22Rv1 (cell line): ENCODE data around the gene WIPF2.

ENCODE experiments used
- ZFX ChIP-seq: fragments of 450-650 bp; IDR thresholded peaks from 2 replicates; pipeline ENCODE4 v1.6.1; 2017; ENCODE audit warnings: antibody characterized with exemption, borderline replicate concordance
- TF ChIP-seq, protein P1 (sequence below): fragments of 450-650 bp; IDR thresholded peaks from 2 replicates; pipeline ENCODE4 v1.5.1; 2017; ENCODE audit warnings: mild to moderate bottlenecking

- TF ChIP-seq, protein P1, sequence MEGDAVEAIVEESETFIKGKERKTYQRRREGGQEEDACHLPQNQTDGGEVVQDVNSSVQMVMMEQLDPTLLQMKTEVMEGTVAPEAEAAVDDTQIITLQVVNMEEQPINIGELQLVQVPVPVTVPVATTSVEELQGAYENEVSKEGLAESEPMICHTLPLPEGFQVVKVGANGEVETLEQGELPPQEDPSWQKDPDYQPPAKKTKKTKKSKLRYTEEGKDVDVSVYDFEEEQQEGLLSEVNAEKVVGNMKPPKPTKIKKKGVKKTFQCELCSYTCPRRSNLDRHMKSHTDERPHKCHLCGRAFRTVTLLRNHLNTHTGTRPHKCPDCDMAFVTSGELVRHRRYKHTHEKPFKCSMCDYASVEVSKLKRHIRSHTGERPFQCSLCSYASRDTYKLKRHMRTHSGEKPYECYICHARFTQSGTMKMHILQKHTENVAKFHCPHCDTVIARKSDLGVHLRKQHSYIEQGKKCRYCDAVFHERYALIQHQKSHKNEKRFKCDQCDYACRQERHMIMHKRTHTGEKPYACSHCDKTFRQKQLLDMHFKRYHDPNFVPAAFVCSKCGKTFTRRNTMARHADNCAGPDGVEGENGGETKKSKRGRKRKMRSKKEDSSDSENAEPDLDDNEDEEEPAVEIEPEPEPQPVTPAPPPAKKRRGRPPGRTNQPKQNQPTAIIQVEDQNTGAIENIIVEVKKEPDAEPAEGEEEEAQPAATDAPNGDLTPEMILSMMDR = no peak
- no peak for TF ChIP-seq ZFX
Observed at GRCh38 chr17:40307740-40308239, 88.7 kb downstream of the WIPF2 start.
